Naive B cell (primary cell): ENCODE measurements around the gene CXCL6. TPM values are rescaled to one million over a fixed set of nuclear protein-coding genes. Genes with fewer than 3 reads are reported as not detected.
A peak's percentile ranks its signal among the peaks of the same experiment; 100 is the strongest.

ENCODE experiments used
- ATAC-seq, 2 donors: fragments of 150-1000 bp; cut with Tn5 transposase; 2 replicates each; pipeline ENCODE4 v1.10.0; 2021; ENCODE audit warnings: low read depth in 2 of 2, mild to moderate bottlenecking in 2 of 2, moderate library complexity in 2 of 2
- DNase-seq: peaks from one replicate; pipeline ENCODE4 v3.0.0; 2022
- H3K27ac Mint-ChIP-seq, 6 donors: one replicate each; pipeline ENCODE4 v1.8.0; 2020 to 2022; ENCODE audit warnings: mild to moderate bottlenecking in 6 of 6, mixed read lengths in 6 of 6, moderate library complexity in 5 of 6, inconsistent platforms in 2 of 6
- H3K27me3 Mint-ChIP-seq, 3 donors: one replicate each; pipeline ENCODE4 v1.8.0; 2021 to 2022; ENCODE audit warnings: mixed read lengths in 3 of 3, mild to moderate bottlenecking in 1 of 3
- H3K36me3 Mint-ChIP-seq, 2 donors: one replicate each; pipeline ENCODE4 v1.8.0; 2020 to 2022; ENCODE audit warnings: mixed read lengths in 2 of 2, inconsistent platforms in 1 of 2, mild to moderate bottlenecking in 1 of 2
- H3K4me1 Mint-ChIP-seq, 3 donors: one replicate each; pipeline ENCODE4 v1.8.0; 2020 to 2022; ENCODE audit warnings: mixed read lengths in 3 of 3, inconsistent platforms in 1 of 3, mild to moderate bottlenecking in 1 of 3, moderate library complexity in 1 of 3
- H3K4me3 Mint-ChIP-seq, 8 donors: one replicate each; pipeline ENCODE4 v1.8.0; 2020 to 2022; ENCODE audit warnings: mild to moderate bottlenecking in 8 of 8, mixed read lengths in 8 of 8, moderate library complexity in 8 of 8, inconsistent platforms in 2 of 8
- H3K9me3 Mint-ChIP-seq, 7 donors: one replicate each; pipeline ENCODE4 v1.8.0; 2020 to 2022; ENCODE audit warnings: mixed read lengths in 7 of 7, mild to moderate bottlenecking in 5 of 7, inconsistent platforms in 2 of 7, moderate library complexity in 1 of 7
- polyA plus RNA-seq, 6 donors: library from polyadenylated mRNA; unstranded; fragments of 300-500 nt; fragmentation: Illumina TruSeq; gene quantifications; one replicate each; pipeline ENCODE4 v1.2.3, GENCODE V29; 2021; ENCODE audit warnings: low read depth in 6 of 6

Gene CXCL6
- polyA plus RNA-seq, 6 donors from 2014 or later = not detected

DNA sequence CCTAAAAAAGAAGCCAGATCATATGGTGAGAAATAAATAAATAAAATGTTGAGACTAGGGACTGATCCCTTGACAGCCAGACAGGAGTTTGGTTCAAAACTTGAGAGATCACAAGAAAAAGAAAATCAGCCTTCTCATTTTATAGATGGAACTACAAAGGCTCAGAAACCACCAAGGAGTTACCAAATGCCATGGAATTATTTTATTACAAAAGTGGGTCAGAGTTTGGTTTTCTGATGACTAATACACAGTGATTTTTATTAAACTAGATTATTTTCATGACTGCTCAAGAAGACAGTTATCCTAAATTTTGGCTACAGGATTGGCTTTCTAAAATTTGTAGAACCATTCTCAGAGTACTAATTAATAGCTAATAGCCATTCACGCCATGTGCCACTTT lies 38.9 kb downstream of the CXCL6 start:
- DNase-seq = no peak
- Mint-ChIP-seq H3K4me3 (no peak overlapping the region), H3K4me1 (no peaks in the 10 kb centered on the region), H3K9me3 (peaks cover 0 to 4% (median 0%) of the 10 kb centered on the region in 7 donors), H3K27ac (no peak overlapping the region), H3K36me3 (no peaks in the 10 kb centered on the region), H3K27me3 (peaks cover 0 to 17% (median 14%) of the 10 kb centered on the region in 3 donors)
- ATAC-seq = no peak

DNA sequence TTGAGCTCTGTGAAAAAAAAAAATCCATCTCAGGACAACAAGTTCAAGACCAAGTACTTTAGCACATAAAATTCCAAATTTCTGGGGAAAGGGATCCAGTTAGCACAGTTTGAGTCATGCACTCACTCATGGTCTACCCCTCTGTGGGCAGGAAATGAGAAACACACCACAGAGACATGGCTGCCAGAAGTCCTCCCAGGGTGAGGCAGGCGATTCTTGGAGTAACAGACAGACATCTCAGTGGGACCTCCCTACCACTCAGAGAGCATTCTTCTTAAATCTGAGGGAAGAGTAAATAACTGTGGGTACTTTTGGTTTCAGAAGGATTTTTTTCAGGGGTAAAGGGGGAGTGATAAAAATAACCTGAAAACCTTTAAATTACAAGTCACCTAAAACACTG lies 46.8 kb downstream of the CXCL6 start:
- H3K27me3 Mint-ChIP-seq = peaks cover 0 to 20% (median 0%) of the 10 kb centered on the region in 3 donors
- H3K27ac Mint-ChIP-seq = peak overlapping the region in 1 of 6 donors; percentile 19
- H3K9me3 Mint-ChIP-seq = peaks cover 0 to 2% (median 0%) of the 10 kb centered on the region in 7 donors
- DNase-seq = no peak
- no peaks in the 10 kb centered on the region for H3K4me1 Mint-ChIP-seq
- H3K4me3 Mint-ChIP-seq = no peak overlapping the region
- ATAC-seq = no peak
- no peaks in the 10 kb centered on the region for H3K36me3 Mint-ChIP-seq

DNA sequence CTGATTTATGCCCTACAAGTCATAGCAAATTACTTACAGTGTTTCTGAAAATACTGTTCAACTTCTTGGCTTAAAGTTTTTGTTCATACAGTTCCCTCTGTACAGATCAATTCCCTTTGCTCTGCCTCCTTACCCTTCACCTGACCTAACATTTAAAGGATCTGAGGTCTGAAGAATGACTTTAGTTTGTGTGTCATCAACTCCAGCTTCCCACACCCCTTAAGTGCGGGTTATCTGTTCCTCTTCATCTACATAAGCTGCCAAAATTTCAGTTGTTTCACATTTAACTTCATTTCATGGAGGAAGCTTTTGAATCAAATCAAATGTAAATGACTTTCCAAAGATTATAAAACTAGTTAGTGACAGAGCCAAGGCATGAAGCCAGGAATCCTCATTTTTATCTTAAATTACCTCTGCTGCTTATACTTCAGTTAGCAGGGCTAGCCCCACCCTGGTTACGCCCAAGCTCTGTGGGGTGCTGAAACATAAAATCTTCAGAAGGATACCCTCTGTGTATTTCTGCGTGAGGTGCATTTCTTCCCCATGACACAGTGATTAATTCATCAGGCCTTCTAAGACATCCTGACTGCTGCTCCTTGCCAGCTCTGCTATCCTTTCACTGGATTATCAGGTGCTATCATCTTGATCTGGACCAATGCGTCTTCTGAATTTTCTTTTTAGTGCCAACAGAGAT lies 49.2 kb downstream of the CXCL6 start:
- Mint-ChIP-seq H3K9me3 (no peaks in the 10 kb centered on the region), H3K27me3 (peaks cover 0 to 6% (median 0%) of the 10 kb centered on the region in 3 donors), H3K27ac (no peak overlapping the region), H3K4me3 (no peak overlapping the region), H3K36me3 (no peaks in the 10 kb centered on the region), H3K4me1 (no peaks in the 10 kb centered on the region)
- DNase-seq = no peak
- no peak for ATAC-seq

Other genes with a start within 250 kb of the CXCL6 start
- gene RASSF6, start 216.2 kb upstream of the CXCL6 start, polyA plus RNA-seq = 1 to 10 TPM in 1 of 6 donors, under 1 TPM in 1, not detected in 4; 0.52 to 2.1 TPM
- gene CXCL8, start 96.1 kb upstream of the CXCL6 start, polyA plus RNA-seq = 1 to 10 TPM in 2 of 6 donors, under 1 TPM in 2, not detected in 2; 0.21 to 4.5 (median 0.77) TPM
- gene PF4V1, start 16.6 kb downstream of the CXCL6 start, polyA plus RNA-seq = 1 to 10 TPM in 4 of 6 donors, not detected in 2; 1.2 to 6.6 (median 5.1) TPM
- gene CXCL1, start 32.7 kb downstream of the CXCL6 start, polyA plus RNA-seq = not detected
- 10 to 100 TPM; 10.2 to 78.8 (median 34.5) TPM for gene PF4, start 145.3 kb downstream of the CXCL6 start, polyA plus RNA-seq
- gene PPBP, start 151.5 kb downstream of the CXCL6 start, polyA plus RNA-seq = 100 to 1,000 TPM in 1 of 6 donors, 10 to 100 TPM in 5; 32.9 to 154 (median 84.7) TPM
- gene CXCL5, start 162.0 kb downstream of the CXCL6 start, polyA plus RNA-seq = under 1 TPM in 5 of 6 donors, not detected in 1; 0.21 to 0.53 (median 0.35) TPM
- not detected for gene CXCL3, start 202.0 kb downstream of the CXCL6 start, polyA plus RNA-seq